Body of pancreas (tissue), 4 donors: ENCODE results near the gene CDH15. TPM values are rescaled to one million over a fixed set of nuclear protein-coding genes. Genes with fewer than 3 reads are reported as not detected.

ENCODE experiments used
- ATAC-seq: fragments of 150-250 bp; one replicate; pipeline ENCODE4 v1.9.1; 2016
- DNase-seq, 4 donors: peaks; one replicate each; pipeline ENCODE4 v3.0.0-alpha.2; 2019
- H3K27ac ChIP-seq, 4 donors: fragments of 200-600 bp; sonication (generic); 1 replicate in 3 of 4; 2 replicates in 1 of 4; pipeline versions ENCODE4 v1.5.1 to v1.6.1; 2016 to 2019; ENCODE audit warnings: mild to moderate bottlenecking in 1 of 4, mixed read lengths in 1 of 4, moderate library complexity in 1 of 4
- H3K27me3 ChIP-seq, 2 donors: fragments of 200-600 bp; sonication (generic); one replicate each; pipeline ENCODE4 v1.6.0; 2016; ENCODE audit warnings: mild to moderate bottlenecking in 1 of 2
- H3K36me3 ChIP-seq, 2 donors: fragments of 200-600 bp; sonication (generic); replicated peaks in 1 of 2; 2 replicates each; pipeline ENCODE4 v1.5.1; 2016; ENCODE audit warnings: low read depth in 2 of 2; ENCODE audit not compliant: insufficient read depth in 1 of 2
- H3K4me1 ChIP-seq: fragments of 200-600 bp; sonication (generic); one replicate; pipeline ENCODE4 v1.6.0; 2016
- H3K4me3 ChIP-seq, 2 donors: fragments of 200-600 bp; sonication (generic); 1 replicate in 1 of 2; 2 replicates in 1 of 2; pipeline ENCODE4 v1.5.1; 2016 to 2019
- H3K9me3 ChIP-seq, 3 donors: fragments of 200-600 bp; sonication (generic); 1 replicate in 2 of 3; 2 replicates in 1 of 3; pipeline ENCODE4 v1.5.1; 2016
- POLR2A ChIP-seq, 3 donors: fragments of 450-650 bp; IDR thresholded peaks; one replicate each; pipeline ENCODE4 v1.6.1; 2016; ENCODE audit warnings: antibody characterized with exemption in 3 of 3, mild to moderate bottlenecking in 2 of 3
- WGBS, 2 donors: methylation state at CpG; one replicate each; pipeline ENCODE4 v1.1.5; 2017; 5-methylcytosine and 5-hydroxymethylcytosine counted together
- intact Hi-C: fragments of 100-400 bp; cut with DNase I; formaldehyde crosslinking; loops from one replicate; pipeline ENCODE4 v1.15.1; 2023
- total RNA-seq, 2 donors: library from RNA; depleted of rRNA; stranded (reverse); fragments of >200 nt; gene quantifications; one replicate each; pipeline ENCODE4 v1.1.0, GENCODE V29; 2016
- TF ChIP-seq, protein P1 (sequence below), 7 experiments: fragments of 450-650 bp in 4 of 7; fragments of 200-600 bp in 3 of 7; sonication (generic) in 3 of 7; IDR thresholded peaks; one replicate each; pipeline ENCODE4 v1.5.1; 2016 to 2019; ENCODE audit warnings: antibody characterized with exemption in 7 of 7

The CDH15 gene
- total RNA-seq, 2 donors from 2014 or later = 1.0 TPM; not detected in 1

DNA sequence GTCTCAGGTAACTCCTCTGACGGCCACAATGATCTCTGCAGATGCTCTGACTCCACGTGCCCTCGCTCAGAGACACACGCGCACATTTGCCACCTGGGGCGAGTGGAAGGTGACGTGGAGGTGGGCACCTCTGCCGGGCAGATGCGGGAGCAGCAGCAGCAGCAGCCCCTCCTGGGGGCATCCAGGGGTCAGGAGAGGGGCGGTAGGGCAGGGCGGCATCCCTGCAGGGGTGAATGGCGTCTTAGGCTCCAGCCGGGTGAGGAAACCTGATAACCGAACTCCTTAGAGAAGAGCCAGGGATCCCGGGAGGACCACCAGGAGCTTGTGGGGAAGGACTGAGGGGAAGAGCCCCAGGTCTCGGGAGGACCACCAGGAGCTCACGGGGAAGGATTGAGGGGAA lies 34.6 kb upstream of the CDH15 start:
- no peaks in the 10 kb centered on the region for H3K9me3 ChIP-seq
- H3K27ac ChIP-seq = no peak overlapping the region
- H3K36me3 ChIP-seq = peaks cover 0 to 9% of the 10 kb centered on the region in 2 donors
- 94 to 96% methylated on average over 11 to 12 of the region's 17 CpGs for WGBS, 2 donors
- ATAC-seq (no peak), DNase-seq (no peak)
- no peaks in the 10 kb centered on the region for H3K4me1 ChIP-seq
- H3K27me3 ChIP-seq = no peaks in the 10 kb centered on the region
- intact Hi-C loops = no loop called here
- no peak for TF ChIP-seq POLR2A (IDR thresholded peaks at IDR 0.05)
- TF ChIP-seq, protein P1, sequence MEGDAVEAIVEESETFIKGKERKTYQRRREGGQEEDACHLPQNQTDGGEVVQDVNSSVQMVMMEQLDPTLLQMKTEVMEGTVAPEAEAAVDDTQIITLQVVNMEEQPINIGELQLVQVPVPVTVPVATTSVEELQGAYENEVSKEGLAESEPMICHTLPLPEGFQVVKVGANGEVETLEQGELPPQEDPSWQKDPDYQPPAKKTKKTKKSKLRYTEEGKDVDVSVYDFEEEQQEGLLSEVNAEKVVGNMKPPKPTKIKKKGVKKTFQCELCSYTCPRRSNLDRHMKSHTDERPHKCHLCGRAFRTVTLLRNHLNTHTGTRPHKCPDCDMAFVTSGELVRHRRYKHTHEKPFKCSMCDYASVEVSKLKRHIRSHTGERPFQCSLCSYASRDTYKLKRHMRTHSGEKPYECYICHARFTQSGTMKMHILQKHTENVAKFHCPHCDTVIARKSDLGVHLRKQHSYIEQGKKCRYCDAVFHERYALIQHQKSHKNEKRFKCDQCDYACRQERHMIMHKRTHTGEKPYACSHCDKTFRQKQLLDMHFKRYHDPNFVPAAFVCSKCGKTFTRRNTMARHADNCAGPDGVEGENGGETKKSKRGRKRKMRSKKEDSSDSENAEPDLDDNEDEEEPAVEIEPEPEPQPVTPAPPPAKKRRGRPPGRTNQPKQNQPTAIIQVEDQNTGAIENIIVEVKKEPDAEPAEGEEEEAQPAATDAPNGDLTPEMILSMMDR (IDR thresholded peaks at IDR 0.05) = no peak
- H3K4me3 ChIP-seq = no peak overlapping the region

GRCh38 chr16:89137666-89138512 lies 33.7 kb upstream of the CDH15 start:
- DNase-seq (no peak), ATAC-seq (no peak)
- WGBS, 2 donors = 91 to 99% methylated on average over 10 to 23 of the region's 24 CpGs
- H3K36me3 ChIP-seq = peaks cover 0 to 9% of the 10 kb centered on the region in 2 donors
- H3K4me1 ChIP-seq = no peaks in the 10 kb centered on the region
- intact Hi-C loops = no loop called here
- no peak overlapping the region for H3K27ac ChIP-seq
- no peaks in the 10 kb centered on the region for H3K9me3 ChIP-seq
- H3K4me3 ChIP-seq = no peak overlapping the region
- no peaks in the 10 kb centered on the region for H3K27me3 ChIP-seq
- TF ChIP-seq POLR2A (IDR thresholded peaks at IDR 0.05) = no peak
- TF ChIP-seq, protein P1 (IDR thresholded peaks at IDR 0.05) = no peak

DNA sequence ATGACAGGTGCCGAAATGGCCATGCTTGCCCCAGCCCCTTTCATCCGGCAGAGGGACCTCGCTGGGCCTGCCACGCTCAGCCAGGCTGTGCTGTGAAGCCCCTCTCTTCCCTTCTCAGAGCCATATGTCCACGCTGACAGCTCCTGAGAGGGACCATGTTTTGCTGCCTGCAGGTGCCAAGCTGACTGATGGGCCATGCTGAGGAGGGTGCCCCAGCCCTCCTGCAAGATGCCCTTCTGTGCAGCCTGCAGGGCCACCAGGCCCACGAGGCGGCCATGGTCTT lies 33.1 kb upstream of the CDH15 start:
- WGBS, 2 donors = 88% methylated on average over 7 of the region's 7 CpGs; no CpG with 5 or more reads in 1 of the 2 donors
- intact Hi-C loops = no loop called here
- no peak overlapping the region for H3K4me3 ChIP-seq
- ATAC-seq = no peak
- no peaks in the 10 kb centered on the region for H3K27me3 ChIP-seq
- no peak overlapping the region for H3K27ac ChIP-seq
- H3K4me1 ChIP-seq = no peaks in the 10 kb centered on the region
- TF ChIP-seq, protein P1 (IDR thresholded peaks at IDR 0.05) = no peak
- no peak for TF ChIP-seq POLR2A (IDR thresholded peaks at IDR 0.05)
- DNase-seq = no peak
- H3K36me3 ChIP-seq = peaks cover 0 to 9% of the 10 kb centered on the region in 2 donors
- no peaks in the 10 kb centered on the region for H3K9me3 ChIP-seq

- Histone ChIP-seq H3K4me1 (no peaks in the 10 kb centered on the region), H3K9me3 (no peaks in the 10 kb centered on the region), H3K27ac (no peak overlapping the region), H3K4me3 (no peak overlapping the region), H3K36me3 (peaks cover 0 to 10% of the 10 kb centered on the region in 2 donors), H3K27me3 (no peaks in the 10 kb centered on the region)
- ATAC-seq (no peak), DNase-seq (no peak)
- TF ChIP-seq POLR2A (IDR thresholded peaks at IDR 0.05) = no peak
- TF ChIP-seq, protein P1 (IDR thresholded peaks at IDR 0.05) = no peak
- intact Hi-C loops = no loop called here
- 88 to 96% methylated on average over 30 of the region's 30 CpGs for WGBS, 2 donors
These were observed 32.6 kb upstream of the CDH15 start for GRCh38 chr16:89138843-89139520.
